Measurements from ENCODE around the gene OSGEP.
"Not testable (repeated sequence)": the region's sequence is repeated elsewhere in the genome, so short reads cannot be mapped to it uniquely, and the experiment has no call there.

Gene OSGEP

DNA sequence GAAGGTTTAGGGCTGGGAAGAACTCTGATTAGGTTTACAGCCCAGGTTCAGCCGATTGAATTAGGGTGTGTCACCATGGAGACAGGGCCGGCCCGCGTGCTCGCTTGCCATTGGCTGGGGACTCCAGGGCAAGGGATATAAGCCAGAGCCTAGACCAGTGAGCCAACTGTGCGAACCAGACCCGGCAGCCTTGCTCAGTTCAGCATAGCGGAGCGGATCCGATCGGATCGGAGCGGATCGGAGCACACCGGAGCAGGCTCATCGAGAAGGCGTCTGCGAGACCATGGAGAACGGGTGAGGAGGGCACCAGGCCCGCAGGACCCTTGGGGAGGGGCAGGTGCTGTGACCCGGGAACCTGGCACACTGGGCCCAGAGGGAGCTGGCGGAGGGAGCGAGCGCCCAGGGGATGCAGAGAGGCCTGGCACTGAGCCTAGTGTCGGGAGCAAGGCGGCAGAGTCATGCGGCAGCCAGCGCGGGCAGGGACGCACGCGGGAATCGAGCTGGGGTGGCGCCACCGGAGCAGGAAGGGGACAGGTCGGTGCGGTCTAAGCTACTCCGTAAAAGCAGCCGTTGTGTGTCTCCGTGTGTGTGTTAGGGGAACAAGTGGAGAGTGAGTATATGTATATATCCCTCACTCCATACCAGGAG, 14.8 kb upstream of the OSGEP start, which contains the start of gene PNP:
PNP (plus strand) TSS at position 165 of the 648 bp plus-strand sequence; CDS start at position 284, 119 bp downstream.
- peak; percentile 73 for DNase-seq

DNA sequence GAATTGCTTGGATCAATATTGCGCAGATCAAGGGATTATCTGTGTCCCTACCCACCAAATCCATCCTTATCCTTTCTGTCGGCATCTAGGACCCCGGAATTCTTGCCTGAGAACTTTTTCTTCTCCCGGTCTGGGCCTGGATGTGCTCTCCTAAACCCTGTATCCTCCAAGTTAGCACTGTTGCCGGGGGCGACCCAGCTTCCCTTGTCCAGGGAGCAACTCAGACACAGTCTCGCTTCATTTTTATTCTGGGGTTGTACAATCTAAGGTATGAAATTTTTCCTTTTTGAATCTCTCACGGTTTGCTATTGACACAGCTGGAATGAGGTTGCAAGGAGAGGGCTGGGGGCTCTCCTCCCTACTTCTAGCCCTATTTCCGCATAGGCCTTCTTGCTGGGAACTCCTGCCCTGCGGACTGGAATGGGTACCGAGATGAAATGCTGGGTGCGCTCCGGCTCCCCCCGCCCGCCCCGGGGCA, 14.2 kb upstream of the OSGEP start:
- DNase-seq = no peak

DNA sequence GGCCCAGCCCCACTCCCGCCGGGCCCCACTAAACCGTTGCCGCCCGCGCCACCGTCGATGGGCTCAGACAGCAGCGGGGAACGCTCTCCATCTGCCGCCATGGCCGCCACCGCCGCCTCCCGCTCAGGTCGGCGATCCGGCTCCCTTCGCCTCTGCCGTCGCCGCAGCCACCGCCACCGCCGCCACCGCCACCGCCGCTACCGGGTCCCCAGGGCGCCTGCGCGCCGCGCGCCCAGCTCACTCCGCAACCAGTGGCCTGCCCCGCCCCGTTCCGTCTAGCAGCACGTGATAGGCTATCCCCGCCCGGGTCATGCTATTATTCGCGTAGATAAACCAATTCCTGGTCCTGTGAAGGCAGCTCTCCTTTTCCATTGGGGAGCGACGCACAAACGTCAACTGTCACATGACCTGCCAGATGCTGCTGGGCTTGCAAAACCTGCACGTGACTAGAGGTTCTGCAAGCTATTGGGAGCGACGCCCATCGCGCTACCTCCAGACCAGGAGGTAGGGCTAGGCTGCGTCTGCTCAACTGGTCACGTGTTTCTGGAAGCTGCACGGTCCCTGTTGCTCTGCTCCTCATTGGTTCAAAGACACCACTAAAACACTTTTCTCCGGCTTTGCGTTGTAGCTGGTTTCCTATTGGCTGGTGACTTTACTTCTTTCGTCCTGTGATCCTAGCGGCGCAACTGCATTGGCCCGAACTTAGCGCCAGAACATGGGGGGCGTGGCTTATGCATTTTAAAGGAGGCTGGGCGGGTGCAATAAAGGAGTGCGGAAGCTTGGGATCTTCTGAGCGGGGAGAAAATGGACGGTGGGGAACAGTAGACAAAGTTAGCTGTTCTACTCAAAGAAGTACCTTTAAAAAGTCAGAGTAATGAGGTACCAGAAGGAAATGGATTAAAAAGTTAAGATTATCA, 6.9 kb upstream of the OSGEP start, which contains the start of gene PIP4P1:
PIP4P1 (minus strand) TSS at position 210 of the 917 bp plus-strand sequence; CDS start at position 101, 109 bp downstream.
- DNase-seq = peak; percentile 70

DNA sequence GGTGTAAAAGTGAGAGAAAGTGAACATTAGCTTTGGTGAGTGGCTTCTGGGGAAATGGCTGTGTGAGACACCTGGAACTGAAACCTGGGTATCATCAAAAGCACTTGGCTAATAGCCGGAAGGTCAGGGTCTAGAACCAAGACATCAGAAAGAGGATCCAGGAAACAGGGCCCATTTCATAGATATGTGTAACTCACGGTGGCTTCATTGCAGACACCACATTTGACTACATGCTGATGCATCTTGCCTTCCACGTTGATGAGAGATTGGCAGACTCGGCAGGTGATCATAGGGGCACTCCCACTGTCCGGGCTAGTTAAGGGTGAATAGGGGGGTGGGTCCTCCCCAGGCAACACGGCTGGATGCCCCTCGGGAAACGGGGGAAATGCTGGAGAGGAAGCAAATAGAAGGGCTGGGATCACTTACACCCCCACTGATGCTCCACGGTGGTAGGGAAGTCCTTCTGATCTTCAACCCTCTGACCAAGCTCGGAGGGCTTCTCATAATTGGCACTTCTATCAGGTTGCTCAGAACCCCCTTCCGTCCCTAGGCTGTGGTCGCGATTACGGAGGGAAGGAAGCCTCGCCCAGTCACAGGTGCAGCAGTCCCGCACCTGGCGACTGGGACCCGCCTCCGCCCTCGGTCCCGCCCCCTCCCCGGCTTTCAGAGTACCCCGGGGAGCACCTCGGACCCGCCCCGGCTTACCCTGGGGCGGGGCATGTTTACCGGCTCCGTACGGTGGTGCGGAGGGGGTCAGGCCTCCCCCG, 6.0 kb upstream of the OSGEP start:
- no peak for DNase-seq

DNA sequence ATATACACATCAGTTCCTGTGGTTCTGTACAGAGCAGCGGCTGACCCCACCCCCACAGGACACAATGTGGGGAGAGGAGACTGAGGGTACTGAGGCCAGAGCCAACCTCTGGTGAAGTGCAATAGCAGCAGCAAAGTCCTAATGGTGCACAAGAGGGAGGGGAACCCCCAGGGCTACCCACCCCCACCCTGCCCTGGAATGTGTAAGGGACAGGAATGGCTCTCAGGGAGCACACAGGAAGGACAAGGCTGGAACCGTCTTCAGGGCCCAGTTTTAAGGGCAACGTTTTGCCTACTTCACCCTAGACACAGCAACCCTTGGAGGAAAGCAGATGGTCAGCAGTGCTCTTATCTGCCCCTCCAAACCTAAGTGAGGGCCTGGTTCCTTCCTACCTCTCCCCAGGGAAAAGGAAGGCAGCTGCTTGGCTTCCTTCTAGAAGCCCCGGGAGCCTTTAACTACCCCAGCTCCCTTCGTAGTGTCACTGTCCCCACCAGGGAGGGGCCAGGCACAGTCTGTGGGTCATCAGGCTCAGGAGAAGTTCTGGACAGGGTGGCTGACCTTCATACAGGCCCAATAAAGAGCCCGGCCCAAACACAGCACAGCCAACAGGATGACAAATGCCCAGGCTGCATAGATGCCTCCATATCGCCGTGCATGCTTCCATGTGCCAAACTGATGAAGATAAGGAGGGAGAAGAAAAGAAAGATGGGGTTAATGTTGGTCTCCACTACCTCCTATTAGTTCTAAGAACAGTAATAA, 3.6 kb upstream of the OSGEP start:
- DNase-seq = no peak

DNA sequence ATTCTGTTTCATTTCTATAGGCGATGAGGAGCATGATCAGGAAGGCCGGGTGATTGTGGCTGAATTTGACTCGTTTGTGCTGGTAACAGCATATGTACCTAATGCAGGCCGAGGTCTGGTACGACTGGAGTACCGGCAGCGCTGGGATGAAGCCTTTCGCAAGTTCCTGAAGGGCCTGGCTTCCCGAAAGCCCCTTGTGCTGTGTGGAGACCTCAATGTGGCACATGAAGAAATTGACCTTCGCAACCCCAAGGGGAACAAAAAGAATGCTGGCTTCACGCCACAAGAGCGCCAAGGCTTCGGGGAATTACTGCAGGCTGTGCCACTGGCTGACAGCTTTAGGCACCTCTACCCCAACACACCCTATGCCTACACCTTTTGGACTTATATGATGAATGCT, 2.4 kb upstream of the OSGEP start:
- no peak for DNase-seq

DNA sequence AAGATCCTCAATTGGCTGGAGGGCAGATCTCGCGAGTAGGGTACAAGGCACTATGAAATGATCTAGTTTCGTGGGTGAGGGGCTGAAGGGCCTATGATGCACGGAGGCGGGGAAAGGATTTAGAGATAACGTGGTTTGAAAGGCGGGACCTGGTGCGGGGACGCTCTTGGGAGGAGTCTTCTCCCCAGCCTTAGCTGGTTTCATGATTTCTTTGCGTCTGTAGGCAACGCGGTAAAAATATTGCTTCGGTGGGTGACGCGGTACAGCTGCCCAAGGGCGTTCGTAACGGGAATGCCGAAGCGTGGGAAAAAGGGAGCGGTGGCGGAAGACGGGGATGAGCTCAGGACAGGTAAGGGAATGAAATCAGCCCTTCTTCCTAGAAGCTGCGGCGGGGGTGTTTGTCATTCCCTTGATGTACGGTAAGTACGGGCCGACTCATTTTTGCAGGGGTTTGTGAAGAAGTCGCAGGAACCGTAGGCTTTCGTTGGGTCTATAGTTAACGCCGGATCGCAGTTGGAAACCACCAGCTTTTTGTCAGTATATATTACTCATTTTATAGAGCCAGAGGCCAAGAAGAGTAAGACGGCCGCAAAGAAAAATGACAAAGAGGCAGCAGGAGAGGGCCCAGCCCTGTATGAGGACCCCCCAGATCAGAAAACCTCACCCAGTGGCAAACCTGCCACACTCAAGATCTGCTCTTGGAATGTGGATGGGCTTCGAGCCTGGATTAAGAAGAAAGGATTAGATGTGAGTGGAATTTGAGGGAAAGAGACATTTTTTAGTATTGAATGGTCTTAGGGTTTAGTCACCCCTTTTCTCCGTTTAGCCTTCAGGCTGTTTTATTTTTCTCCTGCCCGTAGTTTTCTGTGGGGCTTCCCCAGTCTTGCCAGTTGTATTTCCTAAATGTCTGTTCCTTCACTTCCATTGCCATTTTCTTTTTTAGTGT, 1.0 kb upstream of the OSGEP start:
- DNase-seq = peak; percentile 40

DNA sequence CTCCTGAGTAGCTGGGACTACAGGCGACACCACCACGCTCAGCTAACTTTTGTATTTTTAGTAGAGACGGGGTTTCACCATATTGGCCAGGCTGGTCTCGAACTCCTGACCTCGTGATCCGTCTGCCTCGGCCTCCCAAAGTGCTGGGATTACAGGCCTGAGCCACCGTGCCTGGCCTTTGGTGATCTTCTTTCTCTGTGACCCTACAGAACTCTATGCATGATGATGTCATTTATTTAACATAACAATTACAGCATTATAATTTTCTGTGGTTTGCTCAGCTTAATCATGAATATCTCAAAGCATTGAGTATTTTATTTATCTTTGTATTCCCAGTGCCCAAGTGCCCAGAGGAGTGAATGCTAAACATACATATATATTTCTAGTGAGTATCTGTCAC, 1.8 kb downstream of the OSGEP start:
- not testable (repeated sequence) for DNase-seq

DNA sequence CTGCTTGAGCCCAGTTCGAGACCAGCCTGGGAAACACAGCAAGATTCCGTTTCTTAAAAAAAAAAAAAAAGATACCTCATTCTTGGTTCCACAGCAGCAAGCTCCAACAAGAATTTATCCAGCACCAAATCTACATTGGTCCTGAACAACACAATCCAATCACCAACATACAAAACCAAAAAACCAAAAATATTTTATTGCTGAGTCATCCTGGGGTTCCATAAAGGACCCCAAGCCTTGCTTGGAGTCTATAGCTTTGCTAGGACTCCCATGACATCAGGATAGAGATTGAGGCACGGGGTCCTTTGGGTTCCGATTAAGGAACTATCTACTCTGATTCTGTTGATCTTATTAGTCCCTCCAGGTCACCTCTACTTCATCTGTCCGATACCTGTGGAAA, 7.7 kb downstream of the OSGEP start:
- DNase-seq = no peak

DNA sequence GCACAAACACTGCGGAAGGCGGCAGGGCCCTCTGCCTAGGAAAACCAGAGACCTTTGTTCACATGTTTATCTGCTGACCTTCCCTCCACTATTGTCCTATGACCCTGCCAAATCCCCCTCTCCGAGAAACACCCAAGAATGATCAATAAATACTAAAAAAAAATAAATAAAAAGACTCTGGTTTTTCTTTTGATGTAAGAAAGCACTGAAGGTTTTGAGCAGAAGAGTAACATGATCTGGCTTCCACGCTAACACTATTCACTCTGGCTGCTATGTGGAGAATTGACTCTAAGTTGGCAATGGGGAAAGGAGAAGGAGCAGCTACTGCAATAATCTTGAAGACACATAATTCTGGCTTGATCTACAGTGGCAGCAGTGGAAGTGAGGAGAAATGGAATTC, 11.0 kb downstream of the OSGEP start:
- not testable (repeated sequence) for DNase-seq

DNA sequence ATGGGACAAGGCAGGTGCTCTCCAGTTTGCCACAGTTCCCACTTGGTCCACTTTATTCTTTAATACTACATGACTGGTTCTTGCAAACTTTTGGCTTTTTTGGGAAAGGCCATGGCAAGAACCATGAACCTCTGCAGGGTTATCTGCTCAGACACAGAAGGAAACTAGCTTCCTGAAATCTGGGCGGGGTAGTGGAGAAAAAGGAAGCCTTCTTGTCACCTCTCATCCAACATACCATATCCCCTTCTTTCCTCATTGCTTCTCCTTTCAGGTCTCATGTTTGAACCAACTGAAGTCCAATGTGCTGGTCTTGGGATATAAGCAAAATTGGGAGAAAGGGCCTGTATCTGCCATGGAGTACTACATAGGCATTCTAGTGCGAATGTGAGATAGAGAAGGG, 13.2 kb downstream of the OSGEP start:
- no peak for DNase-seq

DNA sequence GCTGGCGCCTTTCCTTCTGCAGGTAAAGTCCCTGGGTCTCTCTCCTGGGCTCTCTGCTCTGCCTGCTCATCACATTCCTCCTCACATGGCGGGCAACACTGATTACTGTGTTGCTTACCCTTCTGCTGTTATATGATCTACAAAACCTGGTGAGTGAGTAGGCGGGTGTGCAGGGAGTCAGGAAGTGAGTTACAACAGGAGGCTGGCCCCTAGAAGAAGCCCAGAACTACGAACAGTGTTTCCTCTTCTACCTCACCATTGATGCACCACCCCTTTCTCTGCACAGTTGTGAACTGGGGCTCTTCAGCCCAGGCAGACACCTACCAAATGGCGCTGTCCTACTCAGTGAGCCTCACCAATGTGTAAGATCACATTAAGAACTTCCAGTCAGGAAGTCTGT, 13.7 kb downstream of the OSGEP start:
- no peak for DNase-seq

DNA sequence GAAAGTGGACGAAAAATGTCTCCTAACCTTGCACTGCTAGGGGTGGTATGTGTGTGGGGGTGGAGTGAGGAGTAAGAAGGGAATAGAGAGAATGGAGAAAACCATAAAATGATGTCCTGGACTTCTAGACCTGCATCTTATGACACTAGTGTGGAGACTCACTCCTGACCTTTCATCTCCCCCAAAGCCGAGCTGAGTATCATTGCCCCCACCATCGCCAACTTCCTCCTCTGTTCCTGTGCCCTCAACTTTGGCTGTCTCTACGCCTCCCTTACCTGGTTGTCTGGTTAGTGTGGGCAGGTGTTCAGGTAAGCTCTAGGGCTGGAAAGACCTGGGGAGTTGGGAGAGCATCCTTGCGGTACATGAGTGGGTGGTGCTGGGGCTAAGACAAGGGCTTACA, 14.1 kb downstream of the OSGEP start:
- no peak for DNase-seq

DNA sequence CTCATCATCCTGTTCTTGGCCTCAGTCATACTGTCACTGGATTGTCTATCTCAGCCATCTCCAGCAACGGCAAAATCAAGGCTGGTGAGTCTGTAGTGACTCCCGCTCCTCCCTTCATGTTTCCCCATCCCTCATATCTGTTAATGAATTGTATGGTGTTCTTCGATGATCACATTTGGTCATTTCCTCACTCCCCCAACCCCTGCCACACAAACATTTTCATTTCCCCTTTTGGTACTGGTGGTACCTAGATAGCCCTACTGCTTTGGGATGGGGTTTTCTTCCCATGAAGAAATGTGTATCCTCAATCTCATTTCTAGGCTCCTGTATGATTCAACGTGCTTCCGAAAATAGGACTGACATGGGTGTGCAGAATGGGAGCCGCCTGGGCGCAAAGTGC, 15.9 kb downstream of the OSGEP start:
- no peak for DNase-seq

DNA sequence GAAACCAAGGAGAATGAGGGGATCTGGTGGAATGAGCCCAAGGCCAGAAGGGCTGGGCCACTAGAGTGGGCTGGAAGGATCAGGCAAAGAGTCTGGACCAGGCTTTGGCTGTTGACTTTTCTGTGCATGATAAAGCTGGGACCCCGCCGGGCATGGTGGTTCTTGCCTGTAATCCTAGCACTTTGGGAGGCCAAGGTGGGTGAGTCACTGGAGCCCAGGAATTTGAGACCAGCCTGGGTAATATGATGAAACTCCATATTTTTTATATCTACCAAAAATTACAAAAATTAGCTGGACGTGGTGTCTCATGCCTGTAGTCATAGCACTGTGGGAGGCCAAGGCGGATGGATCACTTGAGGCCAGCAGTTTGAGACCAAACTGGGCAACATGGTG, 18.3 kb downstream of the OSGEP start:
- DNase-seq = no peak

DNA sequence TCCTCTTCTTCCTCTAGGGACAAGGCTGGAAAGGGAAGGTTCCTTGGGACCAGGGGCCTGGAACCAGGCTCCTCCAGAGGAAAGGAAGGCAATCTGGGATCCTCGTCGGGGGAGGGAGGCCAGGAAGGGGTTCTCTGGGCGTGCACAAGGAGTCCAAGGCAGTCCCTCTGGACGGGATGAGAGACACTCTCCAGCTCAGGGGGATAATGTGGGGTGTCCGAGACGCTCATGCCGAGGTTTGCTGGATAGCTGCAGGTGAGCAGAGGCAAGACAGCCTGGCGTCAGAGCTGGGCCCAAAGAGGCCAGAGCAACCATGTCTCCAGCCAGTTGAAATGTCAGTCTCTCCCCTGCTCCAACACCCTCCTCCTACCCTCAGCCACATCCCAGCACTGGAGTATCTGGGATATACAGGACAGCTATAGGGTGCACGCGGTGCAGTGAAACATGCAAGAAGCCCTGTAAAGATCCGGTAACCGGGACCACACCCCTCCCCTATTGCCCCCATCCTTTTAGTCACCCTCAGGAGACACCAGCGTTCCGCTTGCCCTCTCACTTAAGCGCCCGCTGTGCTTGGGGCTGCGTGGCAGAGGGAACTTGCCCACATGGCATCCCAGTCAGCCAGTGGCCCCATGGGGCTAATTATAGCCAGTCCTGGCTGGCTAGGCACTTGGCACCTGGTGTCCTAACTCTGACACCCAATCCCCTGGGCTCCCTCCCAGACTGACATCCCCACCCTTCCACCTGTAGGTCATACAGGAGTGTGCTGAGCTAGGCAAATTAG, 18.8 kb downstream of the OSGEP start, which contains the start of gene KLHL33:
KLHL33 (minus strand) TSS at position 585 of the 781 bp plus-strand sequence; CDS start at position 230, 355 bp downstream.
- DNase-seq = no peak

DNA sequence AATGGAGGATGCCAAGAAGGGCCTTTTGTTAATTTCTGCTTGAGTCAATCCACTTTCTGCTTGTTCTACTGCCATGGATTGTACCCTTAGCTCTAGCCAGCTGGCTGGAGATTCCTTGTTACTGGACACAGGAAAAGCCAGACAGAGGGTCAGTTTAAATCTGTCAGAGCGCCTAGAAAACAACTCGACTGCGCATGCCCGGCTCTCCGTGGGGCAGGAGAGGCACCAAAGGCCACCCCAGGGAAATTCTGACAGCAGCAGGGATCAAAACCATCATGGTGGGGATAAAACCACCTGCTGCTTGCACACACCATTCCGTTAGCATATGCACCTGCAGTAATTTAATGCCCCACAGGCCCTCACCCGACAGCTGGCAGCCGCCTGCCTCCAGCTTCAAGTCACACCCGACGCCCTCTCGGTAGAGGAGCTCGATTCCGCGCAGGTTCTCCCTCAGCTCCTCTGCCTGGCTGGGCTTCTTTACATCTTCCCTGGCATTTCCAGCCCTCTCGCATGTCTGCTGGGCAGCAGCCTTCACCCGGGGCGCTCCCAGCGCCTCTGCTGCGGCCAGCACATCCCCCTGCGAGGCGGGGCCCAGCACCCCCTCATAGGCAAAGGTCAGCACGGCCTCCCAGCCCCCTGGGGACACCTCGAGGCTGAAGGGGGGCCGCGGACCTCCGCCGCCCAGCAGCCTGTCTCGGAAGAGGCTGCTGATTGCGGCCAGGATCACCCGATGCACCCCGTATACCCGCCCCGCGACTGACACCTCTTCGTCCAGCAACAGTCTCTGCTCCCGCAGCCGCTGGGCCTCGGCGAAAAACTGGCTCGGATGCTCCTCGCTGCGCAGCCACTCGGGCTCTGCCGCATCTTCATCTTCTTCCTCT, 19.7 kb downstream of the OSGEP start:
- no peak for DNase-seq

DNA sequence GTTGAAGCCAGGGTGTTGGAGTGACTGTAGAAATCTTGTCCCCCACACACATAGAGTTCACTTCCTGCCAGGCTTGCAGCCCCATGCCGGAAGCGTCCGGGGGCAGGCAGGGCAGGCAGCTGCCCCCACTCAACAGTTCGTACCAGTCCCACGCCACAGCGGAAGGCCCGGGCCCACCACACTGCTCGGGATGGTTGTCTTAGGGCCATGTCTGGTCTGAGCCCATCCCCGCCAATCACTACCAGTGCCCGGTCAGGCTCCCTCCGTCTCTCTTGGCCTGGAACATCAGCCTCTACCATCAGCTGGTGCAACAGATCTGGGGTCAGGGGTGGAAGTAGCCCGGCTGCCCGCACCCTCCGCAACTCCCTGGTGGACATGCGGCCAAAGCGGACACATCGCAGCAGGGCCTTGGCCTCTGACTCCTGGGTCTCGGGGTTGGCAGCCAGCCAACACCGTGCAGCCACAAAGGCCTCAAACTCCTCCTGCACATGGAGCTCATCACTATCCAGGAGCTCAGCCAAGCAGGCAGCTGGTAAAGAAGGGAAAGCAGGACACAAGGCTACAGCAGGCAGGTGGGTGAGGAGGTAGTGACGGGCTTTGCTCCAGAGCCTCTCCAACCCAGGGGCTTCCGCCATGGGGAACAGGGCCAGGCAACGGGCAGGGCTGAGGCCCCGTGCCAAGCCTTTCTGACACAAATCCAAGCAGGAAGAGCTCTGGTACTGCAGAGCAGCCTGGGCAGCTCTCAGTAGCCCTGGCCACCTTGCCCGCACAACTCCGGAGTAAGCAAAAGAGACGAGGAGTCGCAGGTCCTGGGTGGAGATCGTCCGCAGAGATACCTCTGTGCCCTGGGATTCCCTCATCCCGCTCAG, 24.6 kb downstream of the OSGEP start:
- DNase-seq = no peak

All from 8988T (cell line).